Activated CD4-positive, alpha-beta memory T cell treated with anti-CD3 and anti-CD28 coated beads, Interleukin-2, amount 10 ng/mL, durations not matched to agents 7 days and 5 days (primary cell): ENCODE results near the gene BBS7. TPM values are rescaled to one million over a fixed set of nuclear protein-coding genes. Genes with fewer than 3 reads are reported as not detected.
A peak's percentile ranks its signal among the peaks of the same experiment; 100 is the strongest.

Experiments used
- CTCF ChIA-PET: fragments of 350-600 bp; sonication (Branson Sonifier 250); formaldehyde crosslinking; loops from one replicate; lab custom pipeline; 2021; ENCODE audit warnings: antibody characterized with exemption, inconsistent platforms; lab: Charles Lee
- POLR2A ChIA-PET: fragments of 350-600 bp; sonication (Branson Sonifier 250); formaldehyde crosslinking; loops from one replicate; lab custom pipeline; 2021; ENCODE audit warnings: antibody characterized with exemption; lab: Charles Lee
- DNase-seq: peaks from one replicate; pipeline ENCODE4 v3.0.0-alpha.2; 2020
- H3K27ac Mint-ChIP-seq: one replicate; pipeline ENCODE4 v1.8.0; 2021; ENCODE audit warnings: mild to moderate bottlenecking, mixed read lengths
- H3K27me3 Mint-ChIP-seq: one replicate; pipeline ENCODE4 v1.8.0; 2021; ENCODE audit warnings: mixed read lengths
- H3K36me3 Mint-ChIP-seq: one replicate; pipeline ENCODE4 v1.8.0; 2021; ENCODE audit warnings: low read depth, mixed read lengths
- H3K4me1 Mint-ChIP-seq: one replicate; pipeline ENCODE4 v1.8.0; 2021; ENCODE audit warnings: mixed read lengths
- H3K4me3 Mint-ChIP-seq: one replicate; pipeline ENCODE4 v1.8.0; 2021; ENCODE audit warnings: mild to moderate bottlenecking, mixed read lengths
- H3K9me3 Mint-ChIP-seq: one replicate; pipeline ENCODE4 v1.8.0; 2021; ENCODE audit warnings: mixed read lengths
- total RNA-seq, 2 experiments: library from RNA; stranded (reverse); gene quantifications; one replicate each; pipeline ENCODE4 v1.2.3, GENCODE V29; 2021

Gene BBS7
- total RNA-seq, 2 experiments from 2014 or later = 16.2 to 16.9 TPM

DNA sequence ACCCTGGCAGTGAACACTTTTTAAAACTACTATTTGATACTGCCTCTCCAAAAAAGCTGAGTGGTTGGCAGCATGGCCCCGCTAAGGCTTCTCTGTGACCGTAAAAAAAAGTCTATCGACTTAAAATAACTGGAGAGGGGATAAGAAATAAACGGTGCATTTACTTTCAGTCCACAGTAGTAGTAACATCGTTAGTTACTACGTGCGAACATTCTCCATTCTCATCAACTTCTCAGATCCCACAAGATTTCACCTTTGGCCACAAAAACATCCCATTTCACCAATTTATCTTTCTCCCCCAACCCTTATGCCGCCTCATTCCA is 69.7 kb downstream of the BBS7 start:
- peak overlapping the region; percentile 84 for H3K4me3 Mint-ChIP-seq
- H3K36me3 Mint-ChIP-seq = peaks cover 31% of the 10 kb centered on the region
- peak overlapping the region; percentile 95 for H3K27ac Mint-ChIP-seq
- ChIA-PET CTCF (interaction anchor here (1.0 kb wide), 1 partner anchor 23 kb away, joined by 3 read pairs; no protein-coding TSS in a partner anchor), POLR2A (interaction anchor here (1.4 to 7.1 kb wide), 4 partner anchors 9 to 104 kb away, joined by 4 to 142 read pairs (median 15); partner anchors contain the start of genes ANXA5, BBS7 and CCNA2)
- no peaks in the 10 kb centered on the region for H3K9me3 Mint-ChIP-seq
- H3K4me1 Mint-ChIP-seq = peaks cover 55% of the 10 kb centered on the region
- H3K27me3 Mint-ChIP-seq = no peaks in the 10 kb centered on the region
- DNase-seq = no peak

DNA sequence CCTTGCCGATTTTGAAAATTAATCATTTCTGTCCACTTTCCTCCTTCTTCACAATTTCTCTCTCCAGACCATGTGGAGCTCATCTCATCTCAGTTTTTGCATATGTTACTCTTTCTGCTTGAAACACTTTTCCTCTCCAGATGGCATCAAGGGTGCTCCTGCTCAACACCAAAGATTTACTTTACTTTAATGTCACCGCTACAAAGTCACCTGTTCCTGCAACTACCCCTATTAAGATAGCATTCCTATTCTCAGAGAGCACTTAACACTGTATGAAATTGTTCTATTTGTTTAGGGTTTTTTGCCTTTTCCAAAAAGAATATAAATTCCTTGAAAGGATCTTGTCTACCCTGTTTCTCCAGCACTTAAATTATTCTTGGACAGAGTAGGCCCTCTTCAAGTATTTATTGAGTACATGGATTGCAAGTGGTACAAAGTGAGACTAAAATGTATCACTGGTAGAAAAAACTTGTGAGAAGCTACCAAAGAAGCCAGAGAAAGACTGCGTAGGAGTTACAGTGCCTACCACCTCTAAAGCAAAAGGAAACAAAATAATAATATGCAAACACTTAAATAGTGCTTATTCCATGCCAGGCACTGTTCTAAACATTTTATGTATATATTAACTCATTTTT is 70.3 kb downstream of the BBS7 start:
- H3K27ac Mint-ChIP-seq = peak overlapping the region; percentile 95
- H3K36me3 Mint-ChIP-seq = peaks cover 25% of the 10 kb centered on the region
- POLR2A ChIA-PET = interaction anchor here (1.4 to 7.1 kb wide), 4 partner anchors 8 to 353 kb away, joined by 4 to 142 read pairs (median 14); partner anchors contain the start of genes ANXA5, BLTP1 and CCNA2
- peak overlapping the region; percentile 84 for H3K4me3 Mint-ChIP-seq
- H3K27me3 Mint-ChIP-seq = no peaks in the 10 kb centered on the region
- H3K4me1 Mint-ChIP-seq = peaks cover 55% of the 10 kb centered on the region
- H3K9me3 Mint-ChIP-seq = no peaks in the 10 kb centered on the region
- CTCF ChIA-PET = interaction anchor here (0.6 to 1.1 kb wide), 2 partner anchors 778 to 1001 kb away, joined by 3 read pairs; no protein-coding TSS in a partner anchor
- DNase-seq = no peak

DNA sequence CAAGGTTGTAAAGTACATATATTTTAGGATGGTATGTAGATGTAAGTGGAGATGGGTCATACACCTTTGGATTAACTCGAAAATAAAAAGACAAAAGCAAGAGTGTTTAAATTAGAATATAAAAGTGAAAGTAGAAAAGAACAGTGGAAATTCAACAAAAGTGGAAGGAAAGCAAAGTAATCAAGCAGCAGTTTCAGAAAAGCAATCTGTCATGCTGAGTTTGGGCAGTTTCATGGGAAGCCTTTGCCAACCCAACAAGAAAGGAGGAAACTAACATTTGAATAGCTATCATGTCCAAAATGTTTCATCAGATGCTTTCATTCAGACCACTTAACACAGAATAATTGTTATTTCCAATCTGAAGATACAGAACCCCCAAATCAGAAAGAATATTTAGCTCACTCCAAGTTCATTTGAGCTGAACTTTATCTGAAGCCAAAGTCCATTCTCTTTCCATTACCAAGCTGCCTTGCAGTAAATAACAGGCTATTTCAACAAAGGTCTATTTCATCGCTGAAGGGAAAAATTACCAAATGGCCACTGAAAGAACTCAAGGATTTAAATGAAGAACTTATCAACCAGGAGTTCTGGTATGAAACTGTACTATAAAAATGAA is 71.0 kb downstream of the BBS7 start:
- ChIA-PET POLR2A (interaction anchor here (1.4 to 7.1 kb wide), 4 partner anchors 7 to 353 kb away, joined by 4 to 142 read pairs (median 14); partner anchors contain the start of genes ANXA5, BLTP1 and CCNA2), CTCF (interaction anchor here (0.6 to 1.1 kb wide), 2 partner anchors 779 to 1002 kb away, joined by 3 read pairs; no protein-coding TSS in a partner anchor)
- Mint-ChIP-seq H3K36me3 (peaks cover 20% of the 10 kb centered on the region), H3K4me1 (peaks cover 56% of the 10 kb centered on the region), H3K9me3 (no peaks in the 10 kb centered on the region), H3K27ac (peak overlapping the region; percentile 95), H3K27me3 (no peaks in the 10 kb centered on the region), H3K4me3 (no peak overlapping the region)
- DNase-seq = no peak

DNA sequence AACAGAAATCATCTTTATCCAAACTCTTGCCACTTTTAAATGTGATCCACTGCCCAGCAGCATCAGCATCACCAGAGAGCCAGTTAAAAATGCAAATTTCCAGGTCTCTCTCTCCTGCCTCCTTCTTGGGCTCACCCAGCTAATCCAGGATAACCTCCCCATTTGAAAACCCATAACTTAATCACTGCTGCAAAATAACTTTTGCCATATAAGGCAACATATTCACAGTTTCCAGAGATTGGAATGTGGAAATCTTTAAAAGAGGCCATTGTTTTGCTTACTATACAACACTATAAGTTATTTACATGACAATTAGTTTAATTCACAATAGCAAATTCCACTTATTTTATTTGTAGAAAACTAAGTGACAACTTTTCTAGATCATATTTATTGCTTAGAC is 74.0 kb downstream of the BBS7 start:
- no peak for DNase-seq
- Mint-ChIP-seq H3K9me3 (no peaks in the 10 kb centered on the region), H3K4me1 (peaks cover 38% of the 10 kb centered on the region), H3K27ac (peak overlapping the region; percentile 74), H3K36me3 (peaks cover 4% of the 10 kb centered on the region), H3K27me3 (peaks cover 2% of the 10 kb centered on the region), H3K4me3 (no peak overlapping the region)
- ChIA-PET POLR2A (interaction anchor here (1.3 to 1.7 kb wide), 3 partner anchors 9 to 100 kb away, joined by 3 to 4 read pairs (median 3); partner anchors contain the start of genes ANXA5 and CCNA2), CTCF (interaction anchor here (1.2 to 1.6 kb wide), 2 partner anchors 100 to 782 kb away, joined by 3 read pairs; no protein-coding TSS in a partner anchor)

DNA sequence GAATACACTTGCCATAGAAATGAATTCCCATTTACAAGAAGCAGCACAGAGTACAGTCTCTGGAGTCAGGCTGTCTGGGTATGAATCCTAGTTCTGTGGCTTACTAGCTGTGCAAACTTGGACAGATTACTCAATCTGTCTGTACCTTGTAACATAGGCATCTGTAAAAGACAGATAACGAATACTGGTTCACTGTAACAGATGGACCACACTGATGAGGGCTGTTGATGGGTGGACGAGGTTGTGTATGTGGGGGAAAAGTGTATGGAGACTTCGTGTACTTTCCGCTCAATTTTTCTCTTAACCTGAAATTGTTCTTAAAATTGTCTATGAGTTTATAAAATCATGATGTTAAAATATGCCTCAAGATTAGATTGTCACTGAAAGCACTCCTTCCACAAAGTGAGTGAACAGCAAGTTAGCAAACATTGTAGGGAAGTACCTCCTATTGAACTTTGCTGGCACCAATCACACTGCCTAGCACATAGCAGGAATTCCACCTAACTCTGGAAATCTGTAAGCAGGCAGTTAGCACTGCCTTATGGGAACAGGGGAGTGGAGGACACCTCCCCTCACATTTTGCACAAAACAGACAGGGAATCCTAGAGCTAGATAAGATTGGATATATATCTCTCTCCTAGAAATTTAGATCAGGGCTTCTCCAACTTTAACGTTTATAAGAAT is 75.6 kb downstream of the BBS7 start:
- CTCF ChIA-PET = no interaction called here
- peak overlapping the region; percentile 8 for H3K27ac Mint-ChIP-seq
- no peaks in the 10 kb centered on the region for H3K36me3 Mint-ChIP-seq

DNA sequence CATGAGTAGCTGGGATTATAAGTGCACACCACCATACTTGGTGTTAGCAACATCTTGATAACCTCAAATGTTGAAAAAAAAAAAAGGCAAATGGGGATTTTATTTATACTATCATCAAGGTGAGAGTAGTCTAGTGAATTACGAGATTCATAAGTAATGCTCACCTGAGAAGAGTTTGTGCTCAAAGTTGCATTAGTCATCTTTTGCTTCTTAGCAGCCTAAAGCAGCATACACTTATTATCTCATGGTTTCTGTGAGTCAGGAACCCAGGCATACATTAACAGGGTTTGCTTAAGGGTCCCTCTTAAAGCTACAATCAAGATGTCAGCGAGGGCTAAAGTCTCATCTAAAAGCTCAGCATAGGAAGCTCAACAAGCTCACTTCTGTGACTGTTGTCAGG is 77.3 kb downstream of the BBS7 start:
- peaks cover 8% of the 10 kb centered on the region for H3K27me3 Mint-ChIP-seq
- ChIA-PET CTCF (no interaction called here), POLR2A (interaction anchor here (1.1 to 1.5 kb wide), 2 partner anchors 31 to 96 kb away, joined by 3 to 5 read pairs; partner anchors contain the start of genes ANXA5 and CCNA2)
- no peak for DNase-seq
- H3K9me3 Mint-ChIP-seq = no peaks in the 10 kb centered on the region
- no peak overlapping the region for H3K27ac Mint-ChIP-seq
- no peak overlapping the region for H3K4me3 Mint-ChIP-seq
- H3K4me1 Mint-ChIP-seq = peaks cover 32% of the 10 kb centered on the region
- no peaks in the 10 kb centered on the region for H3K36me3 Mint-ChIP-seq

More for the DNA sequence above, 75.6 kb downstream of the BBS7 start:
- POLR2A ChIA-PET = no interaction called here
- Mint-ChIP-seq H3K9me3 (no peaks in the 10 kb centered on the region), H3K27me3 (peaks cover 5% of the 10 kb centered on the region), H3K4me1 (peaks cover 24% of the 10 kb centered on the region), H3K4me3 (no peak overlapping the region)
- DNase-seq = no peak

DNA sequence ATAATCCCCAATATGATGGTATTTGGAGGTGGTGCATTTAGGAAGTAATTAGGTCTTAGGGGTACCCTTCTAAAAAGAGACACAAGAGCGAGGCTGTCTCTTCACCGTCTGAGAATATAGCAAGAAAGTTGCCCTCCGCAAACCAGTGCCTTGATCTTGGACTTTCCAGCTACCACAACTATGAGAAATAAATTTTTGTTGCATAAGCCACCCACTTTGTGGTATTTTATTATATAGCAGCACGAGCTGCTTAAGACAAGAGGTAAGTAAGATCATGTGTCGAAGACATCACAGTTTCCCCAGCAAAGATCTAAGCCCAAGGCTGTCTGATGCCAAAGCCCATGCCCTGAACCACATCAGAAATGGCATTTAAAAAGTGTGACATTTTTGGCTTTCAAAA is 78.8 kb downstream of the BBS7 start:
- DNase-seq = no peak
- no peaks in the 10 kb centered on the region for H3K36me3 Mint-ChIP-seq
- H3K9me3 Mint-ChIP-seq = no peaks in the 10 kb centered on the region
- CTCF ChIA-PET = no interaction called here
- no peak overlapping the region for H3K27ac Mint-ChIP-seq
- H3K4me3 Mint-ChIP-seq = no peak overlapping the region
- peaks cover 33% of the 10 kb centered on the region for H3K4me1 Mint-ChIP-seq
- H3K27me3 Mint-ChIP-seq = peaks cover 8% of the 10 kb centered on the region
- POLR2A ChIA-PET = interaction anchor here (1.3 kb wide), 1 partner anchor 8 kb away, joined by 4 read pairs; no protein-coding TSS in a partner anchor

DNA sequence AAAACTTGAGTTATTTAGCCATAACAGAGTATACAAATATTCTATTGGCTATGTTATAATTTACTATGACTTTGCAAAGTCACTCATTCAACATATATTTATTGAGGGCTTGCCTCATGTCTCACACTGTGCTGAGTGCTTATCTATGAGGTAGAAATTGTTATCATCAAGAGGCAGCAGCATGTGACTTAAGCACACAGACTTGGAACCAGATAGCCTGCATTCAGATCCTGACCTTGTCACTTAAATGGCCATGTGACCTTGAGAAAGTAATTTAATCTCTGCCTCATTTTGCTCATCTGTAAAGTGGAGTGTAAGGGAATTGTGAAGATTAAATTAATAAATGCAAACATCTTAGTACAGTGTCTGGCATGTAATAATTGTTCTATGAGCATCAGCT is 79.3 kb downstream of the BBS7 start:
- ChIA-PET POLR2A (no interaction called here), CTCF (no interaction called here)
- Mint-ChIP-seq H3K9me3 (no peaks in the 10 kb centered on the region), H3K36me3 (no peaks in the 10 kb centered on the region), H3K4me1 (peaks cover 29% of the 10 kb centered on the region), H3K27ac (no peak overlapping the region), H3K27me3 (peaks cover 8% of the 10 kb centered on the region), H3K4me3 (no peak overlapping the region)
- DNase-seq = no peak

DNA sequence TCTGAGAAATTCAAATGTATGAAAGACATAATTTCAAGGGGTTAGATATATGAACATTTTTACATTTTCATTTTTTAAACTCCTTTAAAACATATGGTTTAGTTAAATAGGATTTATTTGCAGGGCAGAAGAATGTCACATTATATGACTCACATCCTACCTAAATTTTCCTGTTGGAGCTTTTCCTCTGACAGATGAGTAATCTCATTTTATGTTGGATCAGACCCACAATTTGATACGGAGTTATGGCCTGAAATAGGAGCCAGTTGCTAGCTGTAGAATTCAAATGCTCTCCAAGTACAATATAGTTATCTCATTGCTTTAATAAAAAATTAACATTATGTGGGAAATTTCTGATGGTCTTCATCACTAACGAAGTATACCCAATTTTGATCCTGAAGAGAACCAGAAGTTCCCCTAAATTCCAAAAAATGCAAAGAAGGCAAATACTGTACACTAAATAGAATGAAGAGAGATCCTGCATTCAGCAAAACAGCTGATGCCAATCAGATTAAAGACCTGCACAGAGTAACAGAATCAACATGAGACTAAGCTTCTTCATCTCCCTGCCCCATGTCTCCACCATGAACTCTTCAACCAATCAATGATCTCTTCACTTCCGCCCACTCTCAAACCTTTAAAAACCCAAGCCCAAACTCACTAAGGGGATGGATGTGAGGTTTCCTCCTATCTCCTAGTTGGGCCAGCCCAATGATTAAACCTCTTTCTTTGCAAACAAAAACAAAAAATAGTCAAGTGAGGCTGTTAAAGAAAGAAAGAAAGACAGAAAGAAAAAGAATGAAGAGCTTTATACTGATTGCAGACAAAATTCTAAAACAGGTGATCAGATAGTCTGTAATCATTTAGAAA is 80.1 kb downstream of the BBS7 start:
- H3K9me3 Mint-ChIP-seq = no peaks in the 10 kb centered on the region
- H3K4me1 Mint-ChIP-seq = peaks cover 21% of the 10 kb centered on the region
- CTCF ChIA-PET = no interaction called here

DNA sequence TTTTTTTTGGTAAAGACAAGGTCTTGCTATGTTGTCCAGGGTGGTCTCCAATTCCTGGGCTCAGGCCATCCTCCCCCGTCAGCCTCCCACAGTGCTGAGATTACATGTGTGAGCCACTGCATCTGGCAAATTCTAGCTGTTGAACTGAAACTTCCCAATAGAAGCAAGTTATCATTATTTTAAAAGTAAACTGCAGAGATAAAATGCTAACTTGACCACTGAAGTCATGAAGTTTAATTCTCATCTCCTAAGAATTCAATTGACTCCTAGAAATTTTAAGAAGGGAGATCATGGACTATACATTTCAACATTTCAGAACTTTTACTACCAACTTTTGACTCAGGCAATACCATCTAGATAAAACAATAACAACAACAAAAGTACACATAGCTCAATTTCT is 80.8 kb downstream of the BBS7 start:
- POLR2A ChIA-PET = interaction anchor here (1.4 to 1.6 kb wide), 2 partner anchors 12 to 35 kb away, joined by 5 read pairs; partner anchors contain the start of gene EXOSC9
- DNase-seq = no peak
- Mint-ChIP-seq H3K4me1 (peaks cover 17% of the 10 kb centered on the region), H3K4me3 (no peak overlapping the region), H3K27ac (no peak overlapping the region), H3K9me3 (no peaks in the 10 kb centered on the region), H3K27me3 (peaks cover 19% of the 10 kb centered on the region), H3K36me3 (no peaks in the 10 kb centered on the region)
- CTCF ChIA-PET = no interaction called here

More for the DNA sequence above, 80.1 kb downstream of the BBS7 start:
- POLR2A ChIA-PET = interaction anchor here (1.4 to 1.6 kb wide), 2 partner anchors 11 to 34 kb away, joined by 5 read pairs; partner anchors contain the start of gene EXOSC9
- Mint-ChIP-seq H3K27ac (no peak overlapping the region), H3K4me3 (no peak overlapping the region), H3K36me3 (no peaks in the 10 kb centered on the region), H3K27me3 (peaks cover 12% of the 10 kb centered on the region)
- DNase-seq = no peak

DNA sequence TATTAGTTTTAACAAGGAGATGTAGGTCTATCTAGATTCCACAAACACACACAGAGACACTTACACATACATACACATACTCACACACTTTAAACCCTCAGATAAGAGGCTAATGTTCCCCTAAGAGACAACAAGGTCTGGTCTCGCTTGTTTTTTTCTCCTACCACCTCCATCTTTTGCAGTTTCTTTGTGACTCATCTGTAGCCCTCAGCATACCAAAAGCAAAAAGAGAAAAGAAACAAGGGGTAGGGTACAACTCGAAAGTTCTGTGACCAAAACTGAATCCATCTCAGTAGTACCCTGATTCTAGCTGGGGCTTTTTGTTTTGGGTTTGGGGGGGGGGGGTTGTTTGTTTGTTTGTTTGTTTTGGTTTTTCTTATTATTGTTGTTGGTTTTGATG is 81.4 kb downstream of the BBS7 start:
- peaks cover 16% of the 10 kb centered on the region for H3K4me1 Mint-ChIP-seq
- peaks cover 22% of the 10 kb centered on the region for H3K27me3 Mint-ChIP-seq
- no peak for DNase-seq
- H3K27ac Mint-ChIP-seq = no peak overlapping the region
- ChIA-PET CTCF (no interaction called here), POLR2A (interaction anchor here (1.6 kb wide), 1 partner anchor 13 kb away, joined by 5 read pairs; the partner anchor contains the start of gene EXOSC9)
- H3K4me3 Mint-ChIP-seq = no peak overlapping the region
- no peaks in the 10 kb centered on the region for H3K9me3 Mint-ChIP-seq
- H3K36me3 Mint-ChIP-seq = no peaks in the 10 kb centered on the region

DNA sequence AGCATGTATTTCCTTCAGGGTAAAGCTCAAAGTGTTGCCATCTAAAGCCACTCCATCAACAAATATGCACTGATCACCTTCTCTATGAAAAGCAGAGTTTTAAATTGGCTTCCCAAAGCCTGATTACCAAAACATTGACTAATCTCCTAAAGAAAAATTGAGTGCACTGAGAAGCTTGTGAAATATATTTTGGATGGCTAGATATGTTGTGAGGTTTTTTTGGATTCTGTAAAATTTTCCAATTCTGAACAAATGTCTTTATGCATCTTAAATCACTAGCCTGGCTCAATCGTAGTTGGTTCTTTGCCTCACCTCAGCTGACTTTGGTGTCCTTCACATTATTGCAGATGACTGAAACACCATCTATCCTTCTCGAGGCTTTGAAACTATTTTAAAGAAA is 84.1 kb downstream of the BBS7 start:
- ChIA-PET CTCF (no interaction called here), POLR2A (interaction anchor here (0.6 kb wide), 1 partner anchor 626 kb away, joined by 3 read pairs; no protein-coding TSS in a partner anchor)
- Mint-ChIP-seq H3K9me3 (no peaks in the 10 kb centered on the region), H3K4me3 (no peak overlapping the region), H3K27ac (no peak overlapping the region), H3K27me3 (peaks cover 31% of the 10 kb centered on the region), H3K4me1 (peaks cover 16% of the 10 kb centered on the region), H3K36me3 (no peaks in the 10 kb centered on the region)
- no peak for DNase-seq
